ENCODE data around the gene PCDH1. TPM values are rescaled to one million over a fixed set of nuclear protein-coding genes. Genes with fewer than 3 reads are reported as not detected.
"Not testable (repeated sequence)": the region's sequence is repeated elsewhere in the genome, so short reads cannot be mapped to it uniquely, and the experiment has no call there.

The PCDH1 gene
- total RNA-seq, 2 donors from 2014 or later, result 24.9 to 31.3 TPM

DNA sequence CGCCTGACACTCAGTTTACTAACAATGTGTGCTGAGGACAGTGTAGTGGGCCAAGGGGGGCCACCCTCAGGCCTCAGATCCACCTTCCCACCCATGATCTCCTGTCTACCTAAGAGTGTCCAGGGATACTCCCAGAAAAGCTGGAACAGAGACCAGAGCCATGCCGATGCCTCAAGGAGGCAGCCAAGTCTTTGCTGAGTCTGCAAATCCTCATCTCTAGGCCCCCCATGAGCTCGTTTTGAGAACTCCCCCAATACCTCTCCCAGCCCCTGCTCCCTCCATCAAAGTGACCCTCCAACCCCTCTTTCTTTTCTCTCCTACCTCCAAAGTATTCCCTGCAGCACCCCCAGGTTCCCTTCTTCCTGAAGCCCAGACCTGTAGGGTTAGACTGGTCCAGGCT is 53.5 kb downstream of the PCDH1 start:
- no peak for ATAC-seq
- Histone ChIP-seq H3K36me3 (replicated peaks in 1 of 2; ENCODE audit: insufficient read depth in 1 of 2, low read depth in 2 of 2) (no peaks in the 10 kb centered on the region), H3K9me3 (no peaks in the 10 kb centered on the region), H3K27me3 (no peaks in the 10 kb centered on the region), H3K27ac (no peak overlapping the region), H3K4me1 (no peaks in the 10 kb centered on the region), H3K4me3 (no peak overlapping the region)
- DNase-seq, result no peak
- intact Hi-C loops (cut with DNase I), result no loop called here
- 81 to 85% methylated on average over 3 of the region's 3 CpGs for WGBS, 2 donors
- TF ChIP-seq POLR2A (IDR thresholded peaks at IDR 0.05) (no peak), CTCF (IDR thresholded peaks at IDR 0.05) (no peak)

- TF ChIP-seq POLR2A (IDR thresholded peaks at IDR 0.05) (no peak), CTCF (IDR thresholded peaks at IDR 0.05) (no peak)
- ATAC-seq (no peak), DNase-seq (no peak)
- H3K4me3 ChIP-seq, result no peak overlapping the region
- no peak overlapping the region for H3K27ac ChIP-seq
- intact Hi-C loops (cut with DNase I), result no loop called here
- no peaks in the 10 kb centered on the region for H3K27me3 ChIP-seq
- no peaks in the 10 kb centered on the region for H3K36me3 ChIP-seq (replicated peaks in 1 of 2; ENCODE audit: insufficient read depth in 1 of 2, low read depth in 2 of 2)
- 70 to 71% methylated on average over 3 of the region's 3 CpGs for WGBS, 2 donors
- H3K9me3 ChIP-seq, result no peaks in the 10 kb centered on the region
- no peaks in the 10 kb centered on the region for H3K4me1 ChIP-seq
These were observed 55.2 kb downstream of the PCDH1 start for GRCh38 chr5:141823056-141823455.

DNA sequence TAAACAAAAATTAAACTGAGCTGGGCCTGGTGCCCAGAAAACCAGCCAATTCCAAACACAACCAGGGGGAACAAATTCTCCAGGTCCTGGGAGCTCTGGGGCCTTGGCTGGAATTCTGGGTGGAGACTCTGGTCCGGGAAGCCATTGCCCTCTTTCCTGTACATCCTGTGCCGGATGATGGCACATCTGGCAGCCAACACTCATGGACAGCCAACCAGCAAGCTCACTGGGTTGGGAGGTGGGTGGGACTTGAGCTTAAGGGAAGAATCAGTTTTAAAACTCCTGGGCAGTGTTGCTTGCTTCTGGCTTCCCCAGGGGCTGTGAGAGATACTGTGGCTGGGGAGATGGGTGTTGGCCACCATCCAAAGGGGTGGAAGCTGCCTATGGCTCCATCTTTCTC is 56.1 kb downstream of the PCDH1 start:
- peak overlapping the region in 2 of 4 donors; percentile 36 to 51 for H3K27ac ChIP-seq
- 44% methylated on average over 2 of the region's 2 CpGs for WGBS, 2 donors

GRCh38 chr5:141821430-141821925 is 56.7 kb downstream of the PCDH1 start:
- Histone ChIP-seq H3K36me3 (replicated peaks in 1 of 2; ENCODE audit: insufficient read depth in 1 of 2, low read depth in 2 of 2) (no peaks in the 10 kb centered on the region), H3K4me1 (no peaks in the 10 kb centered on the region), H3K27ac (peak overlapping the region in 2 of 4 donors; percentile 36 to 54), H3K9me3 (no peaks in the 10 kb centered on the region), H3K27me3 (no peaks in the 10 kb centered on the region), H3K4me3 (no peak overlapping the region)
- no peak for DNase-seq
- TF ChIP-seq CTCF (IDR thresholded peaks at IDR 0.05) (no peak), POLR2A (IDR thresholded peaks at IDR 0.05) (no peak)
- no peak for ATAC-seq
- WGBS, 2 donors, result 65 to 75% methylated on average over 3 of the region's 3 CpGs
- intact Hi-C loops (cut with DNase I), result no loop called here

More for the DNA sequence above, 56.1 kb downstream of the PCDH1 start:
- ATAC-seq (peak; percentile 59), DNase-seq (peak in 2 of 4 donors; percentile 17 to 20)
- intact Hi-C loops (cut with DNase I), result no loop called here
- no peaks in the 10 kb centered on the region for H3K4me1 ChIP-seq
- no peaks in the 10 kb centered on the region for H3K9me3 ChIP-seq
- H3K4me3 ChIP-seq, result no peak overlapping the region
- no peaks in the 10 kb centered on the region for H3K27me3 ChIP-seq
- H3K36me3 ChIP-seq (replicated peaks in 1 of 2; ENCODE audit: insufficient read depth in 1 of 2, low read depth in 2 of 2), result no peaks in the 10 kb centered on the region
- no peak for TF ChIP-seq CTCF (IDR thresholded peaks at IDR 0.05)
- TF ChIP-seq POLR2A (IDR thresholded peaks at IDR 0.05), result no peak

GRCh38 chr5:141820686-141821085 is 57.5 kb downstream of the PCDH1 start:
- WGBS, 2 donors, result 84 to 91% methylated on average over 15 of the region's 15 CpGs
- ATAC-seq; H3K4me3 ChIP-seq; H3K27me3 ChIP-seq; DNase-seq; H3K27ac ChIP-seq; H3K36me3 ChIP-seq (replicated peaks in 1 of 2; ENCODE audit: insufficient read depth in 1 of 2, low read depth in 2 of 2); H3K4me1 ChIP-seq; H3K9me3 ChIP-seq; intact Hi-C loops (cut with DNase I): not testable (repeated sequence)

Measured in body of pancreas (tissue), 4 donors.